GM18505 (cell line): ENCODE measurements around the gene RECQL5.

Experiments used
- ATAC-seq: cut with Tn5 transposase; IDR thresholded peaks from one replicate; pipeline ENCODE4 v1.9.1; 2021; ENCODE audit not compliant: unreplicated experiment
- POLR2A ChIP-seq: IDR thresholded peaks from 4 replicates; pipeline ENCODE4 v1.6.1; 2011; ENCODE audit warnings: borderline replicate concordance; ENCODE audit not compliant: insufficient read depth, insufficient read length; ENCODE audit errors: extremely low read depth

The RECQL5 gene

GRCh38 chr17:75629157-75629556, 37.8 kb downstream of the RECQL5 start:
- no peak for TF ChIP-seq POLR2A
- ATAC-seq: no peak

GRCh38 chr17:75628425-75628824, 38.5 kb downstream of the RECQL5 start:
- TF ChIP-seq POLR2A: no peak
- no peak for ATAC-seq

GRCh38 chr17:75627094-75627493, 39.9 kb downstream of the RECQL5 start:
- no peak for TF ChIP-seq POLR2A
- ATAC-seq: no peak

GRCh38 chr17:75626496-75627038, 40.4 kb downstream of the RECQL5 start:
- no peak for TF ChIP-seq POLR2A
- no peak for ATAC-seq

- TF ChIP-seq POLR2A: no peak
- ATAC-seq: no peak
Observed at GRCh38 chr17:75625813-75626486, 41.0 kb downstream of the RECQL5 start.

- ATAC-seq: no peak
Observed at GRCh38 chr17:75624714-75625345, 42.1 kb downstream of the RECQL5 start.

GRCh38 chr17:75624021-75624420, 42.9 kb downstream of the RECQL5 start:
- TF ChIP-seq POLR2A: no peak
- ATAC-seq: no peak

More at GRCh38 chr17:75624714-75625345, 42.1 kb downstream of the RECQL5 start:
- TF ChIP-seq POLR2A: no peak

GRCh38 chr17:75623386-75623785, 43.6 kb downstream of the RECQL5 start:
- ATAC-seq: no peak
- no peak for TF ChIP-seq POLR2A

- no peak for ATAC-seq
- TF ChIP-seq POLR2A: no peak
Observed at GRCh38 chr17:75622771-75623273, 44.1 kb downstream of the RECQL5 start.

GRCh38 chr17:75622076-75622475, 44.9 kb downstream of the RECQL5 start:
- ATAC-seq: no peak
- no peak for TF ChIP-seq POLR2A

GRCh38 chr17:75621489-75621888, 45.5 kb downstream of the RECQL5 start:
- ATAC-seq: no peak
- TF ChIP-seq POLR2A: no peak

GRCh38 chr17:75619506-75620431, 47.2 kb downstream of the RECQL5 start:
- no peak for ATAC-seq
- no peak for TF ChIP-seq POLR2A

GRCh38 chr17:75617675-75618074, 49.3 kb downstream of the RECQL5 start:
- no peak for TF ChIP-seq POLR2A
- no peak for ATAC-seq
